Panc1 (cell line): Measurements from ENCODE around the gene NDUFV2.

Experiments
- POLR2AphosphoS5 ChIP-seq: IDR thresholded peaks from 2 replicates; pipeline ENCODE4 v1.6.1; 2012; ENCODE audit warnings: mild to moderate bottlenecking, low read depth, low read length, moderate library complexity
- TF ChIP-seq, protein P1 (sequence below): fragments of 450-650 bp; IDR thresholded peaks from 2 replicates; pipeline ENCODE4 v1.5.1; 2017; ENCODE audit warnings: mild to moderate bottlenecking

DNA sequence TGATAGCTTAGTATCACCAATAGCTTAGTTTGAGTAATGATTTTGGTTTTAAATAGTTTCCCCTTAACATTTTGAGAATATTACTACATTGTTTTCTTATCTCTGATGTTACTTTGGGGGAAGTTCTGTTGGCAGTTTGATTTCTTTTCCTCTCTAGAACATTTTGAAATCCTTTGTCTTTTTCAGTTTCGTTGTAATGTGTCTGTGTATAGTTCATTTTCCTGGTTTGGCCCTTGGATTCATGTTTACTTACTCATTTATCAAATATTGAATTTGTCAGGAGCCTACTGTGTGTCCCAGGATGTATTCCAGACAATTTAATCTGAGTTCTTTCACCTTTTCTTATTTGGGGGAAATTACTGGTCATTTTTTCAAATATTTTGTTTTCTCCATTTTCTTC is 50.8 kb downstream of the NDUFV2 start:
- TF ChIP-seq, protein P1, sequence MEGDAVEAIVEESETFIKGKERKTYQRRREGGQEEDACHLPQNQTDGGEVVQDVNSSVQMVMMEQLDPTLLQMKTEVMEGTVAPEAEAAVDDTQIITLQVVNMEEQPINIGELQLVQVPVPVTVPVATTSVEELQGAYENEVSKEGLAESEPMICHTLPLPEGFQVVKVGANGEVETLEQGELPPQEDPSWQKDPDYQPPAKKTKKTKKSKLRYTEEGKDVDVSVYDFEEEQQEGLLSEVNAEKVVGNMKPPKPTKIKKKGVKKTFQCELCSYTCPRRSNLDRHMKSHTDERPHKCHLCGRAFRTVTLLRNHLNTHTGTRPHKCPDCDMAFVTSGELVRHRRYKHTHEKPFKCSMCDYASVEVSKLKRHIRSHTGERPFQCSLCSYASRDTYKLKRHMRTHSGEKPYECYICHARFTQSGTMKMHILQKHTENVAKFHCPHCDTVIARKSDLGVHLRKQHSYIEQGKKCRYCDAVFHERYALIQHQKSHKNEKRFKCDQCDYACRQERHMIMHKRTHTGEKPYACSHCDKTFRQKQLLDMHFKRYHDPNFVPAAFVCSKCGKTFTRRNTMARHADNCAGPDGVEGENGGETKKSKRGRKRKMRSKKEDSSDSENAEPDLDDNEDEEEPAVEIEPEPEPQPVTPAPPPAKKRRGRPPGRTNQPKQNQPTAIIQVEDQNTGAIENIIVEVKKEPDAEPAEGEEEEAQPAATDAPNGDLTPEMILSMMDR: no peak
- no peak for TF ChIP-seq POLR2AphosphoS5
